KOPT-K1 (cell line): Measurements from ENCODE around the gene GJA4.

Source experiments
- H3K27ac ChIP-seq: fragments of 200-600 bp; sonication (generic); 2 replicates; pipeline ENCODE4 v1.5.1; 2016; ENCODE audit warnings: antibody characterized with exemption, mild to moderate bottlenecking, low read depth, low read length; ENCODE audit not compliant: poor library complexity, severe bottlenecking
- H3K36me3 ChIP-seq: fragments of 200-600 bp; sonication (generic); 2 replicates; pipeline ENCODE4 v1.5.1; 2017; ENCODE audit warnings: antibody characterized with exemption, mild to moderate bottlenecking, low read length, moderate library complexity; ENCODE audit not compliant: insufficient read depth
- H3K9me3 ChIP-seq: fragments of 200-600 bp; sonication (generic); 2 replicates; pipeline ENCODE4 v1.5.1; 2017; ENCODE audit warnings: antibody characterized with exemption, low read length, mild to moderate bottlenecking; ENCODE audit not compliant: insufficient read depth, poor library complexity, severe bottlenecking

GJA4 gene

DNA sequence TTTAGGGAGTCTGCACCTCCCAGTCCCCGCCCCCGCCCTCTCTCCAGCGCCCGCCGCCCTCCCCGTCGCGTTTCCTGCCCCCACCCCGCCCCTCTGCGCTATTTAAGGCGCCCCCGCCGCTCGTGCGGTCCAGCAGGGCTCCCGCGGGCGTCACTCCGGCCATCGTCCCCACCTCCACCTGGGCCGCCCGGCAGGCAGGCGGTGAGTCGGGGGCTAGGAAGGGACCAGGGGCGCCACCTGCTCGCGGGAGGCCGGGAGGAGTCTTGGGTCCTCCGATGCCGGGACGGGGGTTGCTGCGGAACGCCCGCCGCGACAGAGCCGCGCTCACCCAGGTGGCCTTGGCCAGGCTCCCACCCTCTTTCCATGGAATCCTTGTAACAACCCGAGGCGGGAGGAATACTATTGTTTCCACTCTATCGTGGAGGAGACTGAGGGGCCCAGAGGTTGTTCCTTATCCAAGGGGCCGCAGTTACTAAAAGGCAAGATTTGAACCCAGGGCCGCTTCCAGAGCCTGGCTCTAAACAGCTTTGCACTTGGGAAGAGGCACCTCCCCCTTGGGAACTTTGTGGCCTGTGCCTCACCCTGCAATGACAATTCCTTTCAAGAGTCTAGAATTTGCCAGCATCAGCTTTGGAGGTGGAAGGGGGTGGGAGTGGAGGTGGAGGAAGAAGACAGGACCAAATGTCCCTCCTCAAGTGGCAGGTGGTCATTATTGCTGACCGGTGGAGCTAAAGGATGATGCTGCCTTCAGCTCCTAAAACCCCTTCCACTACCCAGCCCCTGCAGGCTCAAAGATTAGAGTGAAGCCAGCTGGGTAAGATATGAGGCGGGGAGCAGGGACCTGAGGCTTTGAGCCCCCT lies at the start of gene GJA4:
Gene GJA4, plus strand, starts transcription at position 132 of the 860 bp plus-strand sequence. CDS start 1,215 bp downstream, outside the sequence.
- H3K27ac ChIP-seq: no peak within 1 kb of the TSS
- no peaks in the 10 kb centered on the region for H3K9me3 ChIP-seq
- no peaks in the 10 kb centered on the region for H3K36me3 ChIP-seq

GRCh38 chr1:34743775-34744174 lies 49.0 kb upstream of the GJA4 start:
- no peaks in the 10 kb centered on the region for H3K9me3 ChIP-seq
- H3K27ac ChIP-seq: no peak overlapping the region
- H3K36me3 ChIP-seq: no peaks in the 10 kb centered on the region

GRCh38 chr1:34744851-34745250 lies 47.9 kb upstream of the GJA4 start:
- Histone ChIP-seq H3K9me3 (no peaks in the 10 kb centered on the region), H3K27ac (no peak overlapping the region), H3K36me3 (no peaks in the 10 kb centered on the region)

DNA sequence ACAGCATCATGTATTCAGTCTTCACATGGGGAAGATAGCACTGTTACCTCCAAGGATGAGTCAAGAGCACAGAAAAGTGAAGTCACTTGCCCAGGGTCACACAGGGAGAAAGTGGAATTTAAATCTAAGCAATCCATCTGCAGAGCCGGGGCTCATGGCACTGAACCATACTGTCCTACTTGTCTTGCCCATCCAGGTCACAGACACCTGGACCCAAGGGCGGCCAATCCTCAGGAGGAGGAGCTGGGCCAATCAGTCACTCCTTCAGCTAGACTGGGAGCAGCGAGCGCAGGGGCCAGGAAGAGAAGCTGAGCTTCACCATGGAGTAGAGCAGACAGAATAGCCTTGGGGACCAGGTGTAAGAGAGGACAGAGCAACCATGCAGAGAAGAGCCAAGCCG lies 47.1 kb upstream of the GJA4 start:
- H3K27ac ChIP-seq: no peak overlapping the region
- H3K36me3 ChIP-seq: no peaks in the 10 kb centered on the region
- no peaks in the 10 kb centered on the region for H3K9me3 ChIP-seq

- H3K9me3 ChIP-seq: no peaks in the 10 kb centered on the region
- no peak overlapping the region for H3K27ac ChIP-seq
Observed at GRCh38 chr1:34746101-34746500, 46.7 kb upstream of the GJA4 start.

GRCh38 chr1:34746785-34747637 lies 45.8 kb upstream of the GJA4 start:
- no peaks in the 10 kb centered on the region for H3K36me3 ChIP-seq
- no peak overlapping the region for H3K27ac ChIP-seq
- H3K9me3 ChIP-seq: no peaks in the 10 kb centered on the region

More at GRCh38 chr1:34746101-34746500, 46.7 kb upstream of the GJA4 start:
- H3K36me3 ChIP-seq: no peaks in the 10 kb centered on the region

DNA sequence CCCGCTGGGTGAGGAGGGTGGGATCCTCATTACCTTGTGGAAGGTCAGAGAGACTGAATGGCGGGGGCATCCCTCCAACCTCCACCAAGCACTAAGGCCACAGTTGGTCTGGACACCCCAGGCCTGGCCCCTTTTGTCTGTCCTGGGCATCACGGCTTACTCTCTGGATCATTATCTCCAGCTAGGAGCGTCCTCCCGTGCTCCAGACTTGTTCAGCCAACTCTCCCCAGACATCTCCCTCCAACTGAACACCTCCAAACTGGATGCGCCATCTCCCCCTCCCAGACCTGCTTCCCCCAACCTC lies 45.2 kb upstream of the GJA4 start:
- no peaks in the 10 kb centered on the region for H3K9me3 ChIP-seq
- H3K36me3 ChIP-seq: no peaks in the 10 kb centered on the region
- no peak overlapping the region for H3K27ac ChIP-seq

- Histone ChIP-seq H3K9me3 (no peaks in the 10 kb centered on the region), H3K27ac (no peak overlapping the region), H3K36me3 (no peaks in the 10 kb centered on the region)
Observed at GRCh38 chr1:34749992-34750391, 42.8 kb upstream of the GJA4 start.

DNA sequence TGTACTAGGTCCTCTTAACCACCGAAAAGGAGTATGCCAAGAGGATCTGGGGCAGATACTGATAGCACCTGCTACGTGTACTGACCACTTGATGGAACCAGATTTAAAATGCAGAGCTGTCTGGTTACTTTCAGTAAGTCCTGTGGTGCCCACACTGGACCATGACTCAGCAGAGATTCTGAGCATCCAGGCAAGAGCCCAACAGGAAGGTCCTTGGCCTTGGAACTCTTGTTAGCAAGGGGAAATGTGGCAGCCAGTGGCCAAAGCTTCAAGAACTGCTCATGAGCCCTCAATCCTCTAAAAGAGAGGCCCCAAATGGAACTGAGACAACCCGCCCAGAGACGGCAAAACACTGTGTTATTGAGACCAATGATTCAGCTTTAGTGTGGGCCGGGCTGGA lies 42.2 kb upstream of the GJA4 start:
- H3K9me3 ChIP-seq: no peaks in the 10 kb centered on the region
- H3K27ac ChIP-seq: no peak overlapping the region
- no peaks in the 10 kb centered on the region for H3K36me3 ChIP-seq

DNA sequence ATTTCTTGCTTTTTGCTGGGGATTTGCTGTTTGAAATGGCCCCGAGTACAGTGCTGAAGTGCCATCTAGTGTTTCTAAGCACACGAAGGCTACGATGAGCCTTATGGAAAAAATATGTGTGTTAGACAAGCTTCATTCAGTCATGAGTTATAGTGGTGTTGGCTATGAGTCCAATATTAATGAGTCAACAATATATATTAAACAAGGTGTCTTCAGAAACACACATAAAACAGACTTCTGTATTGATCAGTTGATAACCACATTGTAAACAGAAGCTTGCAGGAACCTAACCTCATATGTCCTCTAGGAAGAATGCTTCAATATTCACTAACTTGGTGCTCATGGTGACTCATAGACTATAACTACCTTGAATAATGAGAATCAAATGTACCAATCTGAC lies 39.6 kb upstream of the GJA4 start:
- Histone ChIP-seq H3K27ac (no peak overlapping the region), H3K9me3 (no peaks in the 10 kb centered on the region), H3K36me3 (no peaks in the 10 kb centered on the region)

- H3K36me3 ChIP-seq: no peaks in the 10 kb centered on the region
- H3K27ac ChIP-seq: no peak within 1 kb of the TSS
- H3K9me3 ChIP-seq: no peaks in the 10 kb centered on the region
Observed at GRCh38 chr1:34754964-34755637, 37.7 kb upstream of the GJA4 start, which contains the start of gene GJB5. Gene GJB5 (plus strand): TSS chr1:34755047. CDS start chr1:34757331, 2,284 bp downstream.

- Histone ChIP-seq H3K27ac (no peak overlapping the region), H3K9me3 (no peaks in the 10 kb centered on the region), H3K36me3 (no peaks in the 10 kb centered on the region)
Observed at GRCh38 chr1:34755961-34756360, 36.8 kb upstream of the GJA4 start.

DNA sequence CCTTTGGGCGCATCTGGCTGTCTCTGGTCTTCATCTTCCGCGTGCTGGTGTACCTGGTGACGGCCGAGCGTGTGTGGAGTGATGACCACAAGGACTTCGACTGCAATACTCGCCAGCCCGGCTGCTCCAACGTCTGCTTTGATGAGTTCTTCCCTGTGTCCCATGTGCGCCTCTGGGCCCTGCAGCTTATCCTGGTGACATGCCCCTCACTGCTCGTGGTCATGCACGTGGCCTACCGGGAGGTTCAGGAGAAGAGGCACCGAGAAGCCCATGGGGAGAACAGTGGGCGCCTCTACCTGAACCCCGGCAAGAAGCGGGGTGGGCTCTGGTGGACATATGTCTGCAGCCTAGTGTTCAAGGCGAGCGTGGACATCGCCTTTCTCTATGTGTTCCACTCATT lies 35.4 kb upstream of the GJA4 start:
- H3K27ac ChIP-seq: no peak overlapping the region
- H3K36me3 ChIP-seq: no peaks in the 10 kb centered on the region
- H3K9me3 ChIP-seq: no peaks in the 10 kb centered on the region

DNA sequence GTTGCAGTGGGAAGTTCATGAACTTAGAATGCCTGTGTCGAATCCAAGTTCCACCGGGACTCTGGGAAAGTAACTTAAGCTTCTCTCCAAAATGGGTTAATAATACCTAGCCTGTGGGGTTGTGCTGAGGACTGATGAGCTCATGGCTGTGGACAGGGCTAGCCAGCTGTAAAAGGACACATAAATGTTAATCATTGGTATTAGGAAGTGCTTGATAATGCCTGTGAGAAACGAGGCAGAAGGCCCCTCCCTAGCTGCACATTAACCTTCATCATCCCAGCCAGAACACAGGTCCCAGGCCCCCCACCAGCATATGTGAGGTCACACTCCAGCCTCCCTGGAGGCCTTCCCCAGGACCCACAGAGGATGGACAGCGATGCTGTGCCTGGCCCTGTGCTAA lies 34.0 kb upstream of the GJA4 start:
- Histone ChIP-seq H3K36me3 (no peaks in the 10 kb centered on the region), H3K9me3 (no peaks in the 10 kb centered on the region), H3K27ac (no peak overlapping the region)
